Right renal pelvis (tissue), 4 donors: ENCODE results near the gene CCL17. TPM values are rescaled to one million over a fixed set of nuclear protein-coding genes. Genes with fewer than 3 reads are reported as not detected.
A peak's percentile ranks its signal among the peaks of the same experiment; 100 is the strongest.
"Not testable (repeated sequence)": the region's sequence is repeated elsewhere in the genome, so short reads cannot be mapped to it uniquely, and the experiment has no call there.

Experiments
- DNase-seq, 4 donors: peaks; one replicate each; pipeline ENCODE4 v3.0.0-alpha.2; 2013; ENCODE audit warnings: low read depth in 4 of 4, low spot score in 3 of 4, missing footprints in 1 of 4
- polyA plus RNA-seq, 4 donors: library from polyadenylated mRNA; unstranded; fragments of 120-200 nt; gene quantifications; one replicate each; pipeline ENCODE4 v1.2.1, GENCODE V29; 2013; ENCODE audit not compliant: insufficient read length in 4 of 4

CCL17 gene
- under 1 TPM in 2 of 4 donors, not detected in 2; 0.13 to 0.32 TPM for polyA plus RNA-seq

- no peak for DNase-seq
These were observed at the start of gene CCL17 for GRCh38 chr16:57403965-57404817. Gene CCL17 (plus strand): TSS chr16:57404767. CDS start chr16:57413933, 9,166 bp downstream.

GRCh38 chr16:57355898-57356414 lies 48.6 kb upstream of the CCL17 start:
- no peak for DNase-seq

GRCh38 chr16:57356547-57356946 lies 48.0 kb upstream of the CCL17 start:
- no peak for DNase-seq

GRCh38 chr16:57357330-57358085 lies 47.1 kb upstream of the CCL17 start:
- DNase-seq, result no peak

- DNase-seq, result no peak
These were observed 46.5 kb upstream of the CCL17 start for GRCh38 chr16:57358086-57358420.

- no peak for DNase-seq
These were observed 46.0 kb upstream of the CCL17 start, which contains the start of gene CCL22 for GRCh38 chr16:57358527-57359095. Gene CCL22 (plus strand): TSS chr16:57358783. CDS start chr16:57358817, 34 bp downstream.

GRCh38 chr16:57360321-57360935 lies 44.1 kb upstream of the CCL17 start:
- no peak for DNase-seq

GRCh38 chr16:57361404-57361803 lies 43.2 kb upstream of the CCL17 start:
- no peak for DNase-seq

GRCh38 chr16:57364143-57364542 lies 40.4 kb upstream of the CCL17 start:
- no peak for DNase-seq

GRCh38 chr16:57366544-57367040 lies 38.0 kb upstream of the CCL17 start:
- DNase-seq, result no peak

GRCh38 chr16:57367116-57367752 lies 37.3 kb upstream of the CCL17 start:
- DNase-seq, result no peak

GRCh38 chr16:57371494-57372371 lies 32.8 kb upstream of the CCL17 start:
- no peak for DNase-seq

GRCh38 chr16:57372372-57373116 lies 32.0 kb upstream of the CCL17 start, which contains the start of gene CX3CL1:
Gene CX3CL1 (plus strand): TSS chr16:57372490. CDS start chr16:57372569, 79 bp downstream.
- peak; percentile 60 to 85 (median 80) for DNase-seq

GRCh38 chr16:57373117-57373947 lies 31.2 kb upstream of the CCL17 start:
- no peak for DNase-seq

- DNase-seq, result peak in 2 of 4 donors; percentile 32 to 51
These were observed 30.5 kb upstream of the CCL17 start for GRCh38 chr16:57374067-57374534.

- DNase-seq, result not testable (repeated sequence)
These were observed 29.6 kb upstream of the CCL17 start for GRCh38 chr16:57374925-57375465.

- no peak for DNase-seq
These were observed 28.2 kb upstream of the CCL17 start for GRCh38 chr16:57376313-57376818.
